ENCODE results near the gene TRIM39. TPM values are rescaled to one million over a fixed set of nuclear protein-coding genes. Genes with fewer than 3 reads are reported as not detected.
"Not testable (repeated sequence)": the region's sequence is repeated elsewhere in the genome, so short reads cannot be mapped to it uniquely, and the experiment has no call there.

TRIM39 gene
- total RNA-seq, result 10 to 100 TPM; 10.1 to 12.1 TPM

DNA sequence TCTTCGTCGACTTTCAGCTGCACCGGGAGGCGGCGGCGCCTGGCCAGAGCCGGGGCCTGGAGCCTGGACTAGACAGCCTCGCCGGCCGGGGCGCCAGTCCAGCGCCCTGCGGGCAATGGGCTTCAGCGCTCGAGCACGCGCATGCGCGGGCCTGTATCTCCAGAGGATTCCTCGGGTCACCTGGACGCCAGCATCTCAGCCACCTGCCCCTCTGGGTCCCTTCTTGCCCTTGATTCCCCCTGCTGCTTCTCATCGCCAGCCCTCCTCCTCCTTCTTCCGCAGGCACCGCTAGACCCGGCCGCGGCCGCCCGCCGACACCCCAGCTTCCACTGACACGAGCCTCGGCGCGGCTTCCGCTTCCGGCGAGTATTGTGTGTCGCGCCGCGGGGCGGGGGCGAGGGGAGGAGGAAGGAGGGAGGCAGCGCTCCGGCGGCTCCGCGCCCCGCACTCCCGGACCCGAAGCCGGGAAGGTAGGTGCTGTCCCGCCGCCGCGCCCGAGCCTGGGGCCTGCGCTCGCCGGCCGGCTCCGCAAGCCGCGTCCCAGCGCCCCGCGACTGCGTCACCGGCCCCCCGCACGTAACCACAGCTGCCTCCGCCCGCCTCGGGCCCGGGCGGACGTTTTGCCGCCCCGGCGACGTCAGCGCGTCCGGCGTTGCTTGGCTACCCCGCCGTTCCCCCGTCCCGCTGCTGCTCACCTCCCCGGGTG lies at the start of gene TRIM39:
Gene TRIM39, plus strand, starts transcription at position 402 of the 706 bp plus-strand sequence. CDS start 2,391 bp downstream, outside the sequence.
- Histone ChIP-seq H3K9ac (ENCODE audit: low read depth in 2 of 2, low read length in 2 of 2) (peak within 1 kb of the TSS; percentile 90 to 97), H3K27ac (peak within 1 kb of the TSS; percentile 99), H3K4me3 (peak within 1 kb of the TSS; percentile 87), H3K27me3 (no peaks in the 10 kb centered on the region), H3K9me3 (no peaks in the 10 kb centered on the region), H3K36me3 (no peaks in the 10 kb centered on the region), H3K4me1 (no peaks in the 10 kb centered on the region)
- intact Hi-C loops (cut with DNase I), result no loop called here
- TF ChIP-seq CTCF (IDR thresholded peaks at IDR 0.05), result no peak
- peak; percentile 89 for DNase-seq

DNA sequence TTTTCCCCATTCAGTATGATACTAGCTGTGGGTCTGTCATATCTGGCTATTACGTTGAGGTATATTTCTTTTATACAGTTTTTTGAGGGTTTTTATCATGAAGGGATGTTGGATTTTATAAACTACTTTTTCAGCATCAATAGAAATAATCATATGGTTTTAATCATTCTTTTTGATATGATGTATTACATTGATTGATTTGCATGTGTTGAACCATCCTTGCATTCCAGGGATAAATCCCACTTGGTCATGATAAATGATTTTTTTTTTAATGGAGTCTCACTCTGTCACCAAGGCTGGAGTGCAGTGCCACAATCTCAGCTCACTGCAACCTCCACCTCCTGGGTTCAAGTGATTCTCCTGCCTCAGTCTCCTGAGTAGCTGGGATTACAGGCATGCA lies 45.7 kb upstream of the TRIM39 start:
- H3K4me1 ChIP-seq; H3K36me3 ChIP-seq; H3K9ac ChIP-seq (ENCODE audit: low read depth in 2 of 2, low read length in 2 of 2); H3K27me3 ChIP-seq; DNase-seq; H3K4me3 ChIP-seq; intact Hi-C loops (cut with DNase I); H3K27ac ChIP-seq: not testable (repeated sequence)
- H3K9me3 ChIP-seq, result peaks cover 20% of the 10 kb centered on the region

- intact Hi-C loops (cut with DNase I), result no loop called here
- no peaks in the 10 kb centered on the region for H3K4me1 ChIP-seq
- H3K27ac ChIP-seq, result no peak overlapping the region
- no peak overlapping the region for H3K4me3 ChIP-seq
- no peaks in the 10 kb centered on the region for H3K36me3 ChIP-seq
- DNase-seq, result no peak
- peaks cover 20% of the 10 kb centered on the region for H3K9me3 ChIP-seq
- TF ChIP-seq CTCF (IDR thresholded peaks at IDR 0.05), result no peak
- no peaks in the 10 kb centered on the region for H3K27me3 ChIP-seq
- no peak overlapping the region for H3K9ac ChIP-seq (ENCODE audit: low read depth in 2 of 2, low read length in 2 of 2)
Measured at GRCh38 chr6:30282522-30282921, 44.2 kb upstream of the TRIM39 start.

- H3K36me3 ChIP-seq, result no peaks in the 10 kb centered on the region
- TF ChIP-seq CTCF (IDR thresholded peaks at IDR 0.05), result no peak
- H3K27me3 ChIP-seq, result no peaks in the 10 kb centered on the region
- no peak overlapping the region for H3K4me3 ChIP-seq
- no peak overlapping the region for H3K9ac ChIP-seq (ENCODE audit: low read depth in 2 of 2, low read length in 2 of 2)
- no peaks in the 10 kb centered on the region for H3K4me1 ChIP-seq
- no peak overlapping the region for H3K27ac ChIP-seq
- DNase-seq, result no peak
- peaks cover 20% of the 10 kb centered on the region for H3K9me3 ChIP-seq
- intact Hi-C loops (cut with DNase I), result no loop called here
Measured at GRCh38 chr6:30283761-30284160, 43.0 kb upstream of the TRIM39 start.

GRCh38 chr6:30287139-30287538 lies 39.6 kb upstream of the TRIM39 start:
- no peak overlapping the region for H3K27ac ChIP-seq
- no peak overlapping the region for H3K4me3 ChIP-seq
- no peak overlapping the region for H3K9ac ChIP-seq (ENCODE audit: low read depth in 2 of 2, low read length in 2 of 2)
- intact Hi-C loops (cut with DNase I), result no loop called here
- no peak for DNase-seq
- H3K36me3 ChIP-seq, result no peaks in the 10 kb centered on the region
- no peaks in the 10 kb centered on the region for H3K27me3 ChIP-seq
- no peaks in the 10 kb centered on the region for H3K4me1 ChIP-seq
- peaks cover 11% of the 10 kb centered on the region for H3K9me3 ChIP-seq
- TF ChIP-seq CTCF (IDR thresholded peaks at IDR 0.05), result no peak

DNA sequence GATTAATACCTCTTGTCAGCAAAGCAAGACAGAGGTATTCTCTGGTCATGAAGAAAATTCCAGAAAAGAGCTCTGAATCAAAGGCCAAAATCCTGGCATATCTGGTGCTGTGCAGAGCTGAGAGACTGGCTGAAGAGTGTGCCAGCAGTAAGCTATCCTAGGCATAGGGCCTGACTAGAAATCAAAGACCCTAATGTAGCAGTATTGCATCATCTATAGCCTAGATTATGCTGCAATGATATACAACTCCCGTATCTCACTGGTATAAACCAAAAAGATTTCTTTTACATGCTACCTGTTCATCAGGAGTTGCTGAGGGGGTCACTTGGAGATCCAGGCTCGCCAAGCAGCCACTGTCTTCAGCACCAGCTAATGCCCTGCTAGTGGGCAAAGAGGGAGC lies 30.9 kb upstream of the TRIM39 start:
- no peak for DNase-seq
- Histone ChIP-seq H3K27me3 (no peaks in the 10 kb centered on the region), H3K4me3 (no peak overlapping the region), H3K9me3 (no peaks in the 10 kb centered on the region), H3K36me3 (no peaks in the 10 kb centered on the region), H3K27ac (no peak overlapping the region), H3K4me1 (no peaks in the 10 kb centered on the region), H3K9ac (ENCODE audit: low read depth in 2 of 2, low read length in 2 of 2) (no peak overlapping the region)
- intact Hi-C loops (cut with DNase I), result no loop called here
- no peak for TF ChIP-seq CTCF (IDR thresholded peaks at IDR 0.05)

All from colonic mucosa (tissue), 4 donors.